Common myeloid progenitor, CD34-positive (primary cell): Measurements from ENCODE around the gene FAM13C.

Experiments used
- CTCF ChIA-PET: fragments of 350-600 bp; sonication (Branson Sonifier 250); formaldehyde crosslinking; loops from one replicate; lab custom pipeline; 2021; ENCODE audit warnings: antibody characterized with exemption; lab: Charles Lee
- POLR2A ChIA-PET: fragments of 350-600 bp; sonication (Branson Sonifier 250); formaldehyde crosslinking; loops from one replicate; lab custom pipeline; 2021; ENCODE audit warnings: antibody characterized with exemption; lab: Charles Lee
- DNase-seq, 3 donors: peaks; one replicate each; pipeline versions ENCODE4 v3.0.0 to v3.0.0-alpha.2; 2013
- H3K27ac ChIP-seq, 2 experiments: 1 replicate in 1 of 2; 2 replicates in 1 of 2; pipeline ENCODE4 v1.7.0; 2013; ENCODE audit warnings: inconsistent platforms in 2 of 2, low read length in 2 of 2, mild to moderate bottlenecking in 2 of 2, low read depth in 1 of 2, moderate library complexity in 1 of 2; ENCODE audit not compliant: severe bottlenecking in 2 of 2, insufficient read depth in 1 of 2, poor library complexity in 1 of 2
- H3K27me3 ChIP-seq, 5 experiments: replicated peaks in 2 of 5; 1 replicate in 3 of 5; 2 replicates in 2 of 5; pipeline versions ENCODE4 v1.6.1 to v1.7.0; 2013; ENCODE audit warnings: low read length in 4 of 5, mild to moderate bottlenecking in 2 of 5, moderate library complexity in 2 of 5, inconsistent platforms in 1 of 5; ENCODE audit not compliant: insufficient read depth in 5 of 5, control insufficient read depth in 4 of 5
- H3K36me3 ChIP-seq, 4 experiments: 1 replicate in 2 of 4; 2 replicates in 2 of 4; pipeline versions ENCODE4 v1.6.1 to v1.7.0; 2013; ENCODE audit warnings: low read length in 3 of 4, control low read depth in 1 of 4, mild to moderate bottlenecking in 1 of 4; ENCODE audit not compliant: control insufficient read depth in 4 of 4, insufficient read depth in 4 of 4
- H3K4me1 ChIP-seq, 4 experiments: 1 replicate in 3 of 4; 2 replicates in 1 of 4; pipeline versions ENCODE4 v1.6.1 to v1.7.1; 2013; ENCODE audit warnings: low read length in 3 of 4, mild to moderate bottlenecking in 3 of 4, control low read depth in 1 of 4, inconsistent platforms in 1 of 4, moderate library complexity in 1 of 4; ENCODE audit not compliant: control insufficient read depth in 4 of 4, insufficient read depth in 4 of 4; ENCODE audit errors: control extremely low read depth in 1 of 4
- H3K4me3 ChIP-seq, 7 experiments: 1 replicate in 4 of 7; 2 replicates in 3 of 7; pipeline versions ENCODE4 v1.5.1 to v1.7.0; 2013; ENCODE audit warnings: mild to moderate bottlenecking in 7 of 7, low read length in 6 of 7, moderate library complexity in 6 of 7, inconsistent platforms in 2 of 7, low read depth in 2 of 7, control low read depth in 1 of 7; ENCODE audit not compliant: insufficient read depth in 4 of 7, control insufficient read depth in 1 of 7; ENCODE audit errors: extremely low read depth in 1 of 7
- H3K9me3 ChIP-seq, 5 experiments: 1 replicate in 4 of 5; 2 replicates in 1 of 5; pipeline versions ENCODE4 v1.6.1 to v1.7.1; 2013; ENCODE audit warnings: low read length in 4 of 5, mild to moderate bottlenecking in 2 of 5, inconsistent platforms in 1 of 5, low read depth in 1 of 5, moderate library complexity in 1 of 5; ENCODE audit not compliant: control insufficient read depth in 4 of 5, insufficient read depth in 2 of 5; ENCODE audit errors: control extremely low read depth in 1 of 5
- WGBS: methylation state at CpG from one replicate; pipeline ENCODE4 v1.1.5; 2013; ENCODE audit not compliant: insufficient coverage; 5-methylcytosine and 5-hydroxymethylcytosine counted together

The FAM13C gene

GRCh38 chr10:59301067-59301754 lies 61.1 kb downstream of the FAM13C start:
- POLR2A ChIA-PET = no interaction called here
- Histone ChIP-seq H3K9me3 (peaks cover 0 to 1% (median 0%) of the 10 kb centered on the region in 5 experiments), H3K36me3 (no peaks in the 10 kb centered on the region), H3K4me3 (no peak overlapping the region), H3K27me3 (no peaks in the 10 kb centered on the region), H3K4me1 (no peaks in the 10 kb centered on the region), H3K27ac (no peak overlapping the region)
- no peak for DNase-seq
- CTCF ChIA-PET = interaction anchor here (0.7 to 0.9 kb wide), 2 partner anchors 13 to 19 kb away, joined by 3 to 4 read pairs; no protein-coding TSS in a partner anchor
- 98% methylated on average over 5 of the region's 6 CpGs for whole genome bisulfite sequencing

- Histone ChIP-seq H3K9me3 (peaks cover 0 to 2% (median 0%) of the 10 kb centered on the region in 5 experiments), H3K36me3 (no peaks in the 10 kb centered on the region), H3K4me3 (no peak overlapping the region), H3K27me3 (no peaks in the 10 kb centered on the region), H3K27ac (no peak overlapping the region), H3K4me1 (no peaks in the 10 kb centered on the region)
- no CpG with 5 or more reads among the region's 1 CpG for WGBS
- DNase-seq = no peak
- POLR2A ChIA-PET = no interaction called here
- CTCF ChIA-PET = no interaction called here
Observed at GRCh38 chr10:59300386-59300785, 62.0 kb downstream of the FAM13C start.

DNA sequence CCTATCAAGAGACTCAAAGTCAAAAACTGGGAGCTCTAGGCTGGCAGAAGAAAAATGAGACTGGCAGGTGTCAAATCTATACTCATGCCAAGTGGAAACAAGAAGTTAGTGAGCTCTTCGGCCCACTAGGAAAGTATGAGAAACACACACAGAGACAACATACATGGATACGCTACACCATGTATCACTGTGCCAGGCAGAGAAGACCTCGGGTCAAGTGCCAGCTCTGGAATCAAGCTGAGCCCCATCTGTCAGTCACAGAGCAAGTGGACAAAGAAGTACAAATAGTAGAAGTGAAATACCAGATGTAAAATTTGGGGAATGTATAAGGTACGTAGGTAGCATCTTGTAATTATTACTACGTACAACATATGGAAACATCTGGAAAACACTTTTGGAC lies 62.4 kb downstream of the FAM13C start:
- 20% methylated on average over 1 of the region's 5 CpGs for WGBS
- Histone ChIP-seq H3K4me3 (no peak overlapping the region), H3K27me3 (no peaks in the 10 kb centered on the region), H3K27ac (no peak overlapping the region), H3K36me3 (no peaks in the 10 kb centered on the region), H3K9me3 (peaks cover 0 to 2% (median 0%) of the 10 kb centered on the region in 5 experiments), H3K4me1 (no peaks in the 10 kb centered on the region)
- DNase-seq = no peak
- ChIA-PET CTCF (no interaction called here), POLR2A (no interaction called here)

- no peak overlapping the region for H3K4me3 ChIP-seq
- no peaks in the 10 kb centered on the region for H3K27me3 ChIP-seq
- WGBS = 85% methylated on average over 4 of the region's 4 CpGs
- H3K27ac ChIP-seq = no peak overlapping the region
- peak in 1 of 3 donors; percentile 4 for DNase-seq
- H3K9me3 ChIP-seq = no peaks in the 10 kb centered on the region
- ChIA-PET POLR2A (no interaction called here), CTCF (interaction anchor here (1.0 to 1.5 kb wide), 2 partner anchors 16 to 328 kb away, joined by 3 read pairs; no protein-coding TSS in a partner anchor)
- H3K36me3 ChIP-seq = no peaks in the 10 kb centered on the region
- H3K4me1 ChIP-seq = no peaks in the 10 kb centered on the region
Observed at GRCh38 chr10:59290448-59290847, 71.9 kb downstream of the FAM13C start.

- ChIA-PET POLR2A (no interaction called here), CTCF (interaction anchor here (1.5 kb wide), 1 partner anchor 15 kb away, joined by 3 read pairs; no protein-coding TSS in a partner anchor)
- 100% methylated on average over 1 of the region's 3 CpGs for WGBS
- H3K36me3 ChIP-seq = no peaks in the 10 kb centered on the region
- H3K4me3 ChIP-seq = no peak overlapping the region
- no peak for DNase-seq
- no peaks in the 10 kb centered on the region for H3K4me1 ChIP-seq
- H3K27ac ChIP-seq = no peak overlapping the region
- H3K9me3 ChIP-seq = no peaks in the 10 kb centered on the region
- H3K27me3 ChIP-seq = no peaks in the 10 kb centered on the region
Observed at GRCh38 chr10:59289853-59290252, 72.5 kb downstream of the FAM13C start.

GRCh38 chr10:59287587-59288255 lies 74.6 kb downstream of the FAM13C start:
- Histone ChIP-seq H3K36me3 (no peaks in the 10 kb centered on the region), H3K27me3 (no peaks in the 10 kb centered on the region), H3K9me3 (no peaks in the 10 kb centered on the region), H3K27ac (no peak overlapping the region), H3K4me3 (no peak overlapping the region), H3K4me1 (peaks cover 0 to 10% (median 8%) of the 10 kb centered on the region in 4 experiments)
- WGBS = 94% methylated on average over 3 of the region's 3 CpGs
- no peak for DNase-seq
- ChIA-PET CTCF (no interaction called here), POLR2A (no interaction called here)

GRCh38 chr10:59285848-59286247 lies 76.5 kb downstream of the FAM13C start:
- H3K4me1 ChIP-seq = peaks cover 0 to 10% (median 8%) of the 10 kb centered on the region in 4 experiments
- H3K27me3 ChIP-seq = no peaks in the 10 kb centered on the region
- H3K4me3 ChIP-seq = no peak overlapping the region
- DNase-seq = no peak
- ChIA-PET CTCF (no interaction called here), POLR2A (no interaction called here)
- H3K27ac ChIP-seq = no peak overlapping the region
- no peaks in the 10 kb centered on the region for H3K36me3 ChIP-seq
- no peaks in the 10 kb centered on the region for H3K9me3 ChIP-seq
- 95% methylated on average over 2 of the region's 4 CpGs for WGBS
